Testis (tissue), 3 donors: ENCODE results near the gene ENKD1. TPM values are rescaled to one million over a fixed set of nuclear protein-coding genes. Genes with fewer than 3 reads are reported as not detected.
A peak's percentile ranks its signal among the peaks of the same experiment; 100 is the strongest.

Source experiments
- DNase-seq: peaks from one replicate; pipeline ENCODE4 v3.0.0-alpha.2; 2019
- H3K27ac ChIP-seq, 2 donors: fragments of 200-600 bp; sonication (generic); one replicate each; pipeline ENCODE4 v1.5.1; 2019
- H3K27me3 ChIP-seq: fragments of 200-600 bp; sonication (generic); one replicate; pipeline ENCODE4 v1.5.1; 2019
- H3K36me3 ChIP-seq: fragments of 200-600 bp; sonication (generic); one replicate; pipeline ENCODE4 v1.5.1; 2017; ENCODE audit warnings: low read depth; ENCODE audit errors: missing control alignments
- H3K4me1 ChIP-seq: fragments of 200-600 bp; sonication (generic); one replicate; pipeline ENCODE4 v1.5.1; 2019
- H3K4me3 ChIP-seq, 2 donors: fragments of 200-600 bp; sonication (generic); one replicate each; pipeline ENCODE4 v1.5.1; 2017 to 2019
- H3K9me3 ChIP-seq: fragments of 200-600 bp; sonication (generic); one replicate; pipeline ENCODE4 v1.5.1; 2017
- POLR2A ChIP-seq: fragments of 450-650 bp; IDR thresholded peaks from one replicate; pipeline ENCODE4 v1.6.1; 2017; ENCODE audit warnings: antibody characterized with exemption, mild to moderate bottlenecking, moderate library complexity
- WGBS, 2 donors: methylation state at CpG; one replicate each; pipeline ENCODE4 v1.1.5; 2018; 5-methylcytosine and 5-hydroxymethylcytosine counted together
- intact Hi-C: fragments of 100-400 bp; cut with DNase I; formaldehyde crosslinking; loops from one replicate; pipeline ENCODE4 v1.15.1; 2023; ENCODE audit warnings: low total_unique reads
- polyA plus RNA-seq: library from polyadenylated mRNA; stranded (reverse); fragments of 350-450 nt; fragmentation: Illumina TruSeq; extraction: RNeasy Lipid Tissue Mini Kit (QIAGEN cat#74804); gene quantifications from one replicate; pipeline ENCODE4 v1.2.3, GENCODE V29; 2014; ENCODE audit warnings: low read depth, low replicate concordance; ENCODE audit not compliant: insufficient read depth
- total RNA-seq, 2 donors: library from RNA; depleted of rRNA; stranded (reverse); fragments of >200 nt; gene quantifications; one replicate each; pipeline ENCODE4 v1.2.3, GENCODE V29; 2016
- TF ChIP-seq, protein P1 (sequence below), 3 experiments: fragments of 450-650 bp in 2 of 3; fragments of 200-600 bp in 1 of 3; sonication (generic) in 1 of 3; IDR thresholded peaks; one replicate each; pipeline ENCODE4 v1.5.1; 2016 to 2019; ENCODE audit warnings: antibody characterized with exemption in 3 of 3, mild to moderate bottlenecking in 2 of 3, moderate library complexity in 1 of 3

The ENKD1 gene
- total and polyA plus RNA-seq, 3 donors from 2014 or later: 37.7 to 53.3 (median 47.5) TPM

DNA sequence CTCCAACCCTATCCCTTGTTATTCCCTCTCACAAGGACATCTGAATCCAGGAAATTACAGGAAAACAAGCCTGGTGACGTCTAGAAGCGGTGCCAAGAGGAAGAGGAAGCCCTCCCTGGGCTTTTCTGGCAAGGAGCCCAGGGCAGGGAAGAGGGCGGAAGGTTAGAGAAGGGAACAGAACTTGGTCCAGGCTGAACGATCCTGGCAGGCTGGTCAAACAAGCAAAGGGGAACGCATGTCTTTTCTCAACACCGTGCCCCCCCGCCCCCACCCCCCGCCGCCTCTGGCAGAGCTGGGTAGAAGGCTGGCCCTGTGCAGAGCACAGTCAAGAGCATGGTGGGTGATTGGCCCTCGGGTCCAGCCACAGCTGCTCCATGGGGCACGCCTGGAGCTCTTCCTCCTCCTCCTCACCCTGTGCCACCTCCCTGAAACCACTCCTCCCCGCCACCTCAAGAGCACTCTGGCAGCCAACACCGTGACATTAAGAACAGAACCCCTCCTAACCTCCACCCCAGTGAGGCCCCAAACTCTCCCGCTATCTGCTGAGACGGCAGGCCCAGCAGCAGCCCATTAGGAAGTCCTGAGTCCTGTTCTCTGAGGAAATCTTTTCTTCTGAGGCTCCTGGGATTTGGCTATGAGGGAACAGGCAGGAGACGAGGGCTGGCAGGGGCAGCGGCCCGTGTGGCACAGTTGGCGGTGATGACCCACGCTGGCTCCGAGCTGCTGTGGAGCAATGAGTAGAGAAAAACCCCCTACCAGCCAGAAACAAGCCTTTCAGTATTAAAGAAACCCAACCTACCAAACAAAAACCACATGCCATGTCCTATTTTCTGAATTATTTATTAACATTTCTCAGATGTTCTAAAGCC lies 7.4 kb upstream of the ENKD1 start:
- Histone ChIP-seq H3K27me3 (no peaks in the 10 kb centered on the region), H3K27ac (peak overlapping the region; percentile 55 to 64), H3K4me1 (peaks cover 12% of the 10 kb centered on the region), H3K9me3 (no peaks in the 10 kb centered on the region), H3K4me3 (no peak overlapping the region), H3K36me3 (no peaks in the 10 kb centered on the region)
- DNase-seq: peak; percentile 46
- intact Hi-C loops: no loop called here
- TF ChIP-seq, protein P1, sequence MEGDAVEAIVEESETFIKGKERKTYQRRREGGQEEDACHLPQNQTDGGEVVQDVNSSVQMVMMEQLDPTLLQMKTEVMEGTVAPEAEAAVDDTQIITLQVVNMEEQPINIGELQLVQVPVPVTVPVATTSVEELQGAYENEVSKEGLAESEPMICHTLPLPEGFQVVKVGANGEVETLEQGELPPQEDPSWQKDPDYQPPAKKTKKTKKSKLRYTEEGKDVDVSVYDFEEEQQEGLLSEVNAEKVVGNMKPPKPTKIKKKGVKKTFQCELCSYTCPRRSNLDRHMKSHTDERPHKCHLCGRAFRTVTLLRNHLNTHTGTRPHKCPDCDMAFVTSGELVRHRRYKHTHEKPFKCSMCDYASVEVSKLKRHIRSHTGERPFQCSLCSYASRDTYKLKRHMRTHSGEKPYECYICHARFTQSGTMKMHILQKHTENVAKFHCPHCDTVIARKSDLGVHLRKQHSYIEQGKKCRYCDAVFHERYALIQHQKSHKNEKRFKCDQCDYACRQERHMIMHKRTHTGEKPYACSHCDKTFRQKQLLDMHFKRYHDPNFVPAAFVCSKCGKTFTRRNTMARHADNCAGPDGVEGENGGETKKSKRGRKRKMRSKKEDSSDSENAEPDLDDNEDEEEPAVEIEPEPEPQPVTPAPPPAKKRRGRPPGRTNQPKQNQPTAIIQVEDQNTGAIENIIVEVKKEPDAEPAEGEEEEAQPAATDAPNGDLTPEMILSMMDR (IDR thresholded peaks at IDR 0.05): no peak
- TF ChIP-seq POLR2A: no peak
- WGBS, 2 donors: 57 to 63% methylated on average over 16 to 21 of the region's 21 CpGs

DNA sequence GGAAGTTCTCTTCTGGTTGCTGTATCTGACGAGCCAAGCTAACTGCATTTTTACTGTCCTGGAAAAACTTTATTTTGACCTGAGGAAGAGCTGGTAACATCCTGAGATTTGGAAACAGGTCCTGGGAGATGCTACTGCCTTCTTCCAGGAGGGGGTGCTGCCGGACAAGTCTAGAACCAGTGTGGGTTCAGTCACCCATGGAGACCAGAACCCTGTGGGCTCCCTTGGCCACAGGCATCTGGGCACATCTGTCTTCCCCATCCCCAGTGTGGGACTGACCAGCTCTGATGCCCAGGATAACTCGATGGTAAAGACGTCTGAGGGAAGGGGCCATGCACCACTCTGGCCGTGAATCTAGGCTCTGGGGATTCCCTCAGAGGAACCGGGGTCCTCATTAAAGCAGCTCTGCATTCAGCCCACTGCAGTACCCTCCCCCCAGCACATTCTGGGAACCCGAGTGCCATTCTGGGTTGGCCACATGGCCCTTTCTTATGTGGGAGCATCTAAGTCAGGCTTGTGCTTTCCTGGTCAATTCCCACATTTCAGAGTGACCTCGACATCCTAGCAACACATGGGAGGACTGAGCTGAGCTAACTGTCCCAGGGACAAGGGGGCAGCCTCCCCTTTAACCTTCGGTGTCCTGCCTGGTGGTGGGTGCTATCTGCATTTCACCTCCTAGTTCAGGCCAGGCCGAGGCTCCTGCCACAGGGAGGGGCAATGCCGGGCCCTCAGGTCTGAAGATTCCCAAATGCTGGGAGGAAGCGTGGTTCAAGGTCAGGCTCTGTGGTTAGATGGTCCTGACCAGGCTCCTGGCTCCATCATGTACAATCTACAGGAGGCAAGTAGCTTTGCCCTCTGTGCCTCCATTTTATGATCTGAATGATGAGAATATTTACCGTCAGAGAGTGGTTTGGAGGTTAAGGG lies 6.5 kb upstream of the ENKD1 start:
- Histone ChIP-seq H3K36me3 (no peaks in the 10 kb centered on the region), H3K27me3 (no peaks in the 10 kb centered on the region), H3K4me1 (peaks cover 15% of the 10 kb centered on the region), H3K27ac (peak overlapping the region; percentile 55 to 64), H3K4me3 (no peak overlapping the region), H3K9me3 (no peaks in the 10 kb centered on the region)
- intact Hi-C loops: no loop called here
- WGBS, 2 donors: 51 to 54% methylated on average over 10 to 11 of the region's 13 CpGs
- peak; percentile 76 for DNase-seq
- TF ChIP-seq, protein P1 (IDR thresholded peaks at IDR 0.05): peak; percentile 40 to 54 (median 51)
- TF ChIP-seq POLR2A: no peak

DNA sequence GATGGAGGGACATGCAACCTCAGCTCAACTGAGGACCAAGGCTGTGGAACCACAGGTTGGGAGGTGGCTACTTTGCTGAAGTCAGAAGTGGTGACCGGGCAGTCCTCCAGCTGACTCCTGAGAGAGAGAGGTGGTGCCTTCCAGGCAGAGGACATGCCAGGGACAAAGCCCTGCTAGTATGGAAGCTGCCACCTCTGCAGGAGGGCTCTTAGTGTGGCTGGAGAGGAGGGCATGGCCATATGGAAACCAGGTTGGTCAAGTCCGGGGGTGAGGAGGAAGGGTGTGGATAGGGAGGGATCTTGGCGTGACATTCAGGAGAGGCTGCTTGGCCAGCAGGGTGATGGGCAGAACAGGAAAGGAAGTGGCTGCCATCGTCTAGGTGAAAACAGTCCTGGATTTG lies 5.8 kb upstream of the ENKD1 start:
- TF ChIP-seq, protein P1 (IDR thresholded peaks at IDR 0.05): no peak
- no peak for TF ChIP-seq POLR2A
- WGBS, 2 donors: 52 to 59% methylated on average over 4 of the region's 4 CpGs
- Histone ChIP-seq H3K27me3 (no peaks in the 10 kb centered on the region), H3K27ac (no peak overlapping the region), H3K9me3 (no peaks in the 10 kb centered on the region), H3K4me1 (peaks cover 22% of the 10 kb centered on the region), H3K4me3 (no peak overlapping the region), H3K36me3 (no peaks in the 10 kb centered on the region)
- intact Hi-C loops: no loop called here
- DNase-seq: no peak

DNA sequence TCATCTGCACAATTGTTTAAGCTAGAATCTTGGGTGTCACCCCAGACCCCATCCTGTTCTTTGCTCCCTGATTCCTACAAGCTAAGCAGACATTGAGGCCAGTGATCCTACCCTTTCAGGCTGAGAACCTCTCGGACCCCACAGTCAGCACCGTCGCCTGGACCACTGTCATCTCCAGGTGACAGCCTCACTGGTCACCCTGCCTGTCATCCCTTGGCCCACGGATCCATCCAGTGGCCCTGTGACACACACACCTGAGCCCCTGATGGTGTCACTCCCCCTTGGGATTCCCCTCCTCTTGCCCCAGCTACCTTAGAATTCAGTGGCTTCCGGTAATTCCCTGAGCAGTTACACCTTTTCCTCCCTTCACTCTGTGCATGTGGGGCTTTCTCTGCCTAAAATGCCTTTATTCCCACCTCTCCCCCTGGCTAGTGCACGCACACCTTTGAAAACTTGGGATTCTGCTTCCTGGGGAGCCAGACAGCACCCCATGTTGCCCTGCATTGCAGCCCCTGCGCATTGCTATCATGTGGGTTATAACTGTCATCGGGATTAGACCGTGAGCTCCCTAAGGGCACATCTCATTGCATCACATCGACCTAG lies 3.0 kb upstream of the ENKD1 start:
- no peak overlapping the region for H3K4me3 ChIP-seq
- H3K36me3 ChIP-seq: no peaks in the 10 kb centered on the region
- H3K4me1 ChIP-seq: peaks cover 30% of the 10 kb centered on the region
- intact Hi-C loops: no loop called here
- no peaks in the 10 kb centered on the region for H3K9me3 ChIP-seq
- DNase-seq: no peak
- TF ChIP-seq, protein P1 (IDR thresholded peaks at IDR 0.05): no peak
- no peak for TF ChIP-seq POLR2A
- no peaks in the 10 kb centered on the region for H3K27me3 ChIP-seq
- H3K27ac ChIP-seq: no peak overlapping the region
- WGBS, 2 donors: 94 to 95% methylated on average over 10 of the region's 10 CpGs
